Measurements from ENCODE around the gene CTNNA2.

- TF ChIP-seq GATA3 (IDR thresholded peaks at IDR 0.05; ENCODE audit: low read depth, low read length): no peak
- TF ChIP-seq GATA2 (IDR thresholded peaks at IDR 0.05; ENCODE audit: low read depth, low read length): no peak
Measured at GRCh38 chr2:80258793-80259192, 745.9 kb downstream of the CTNNA2 start.

Measured in SH-SY5Y (cell line).